GM18526 (cell line): ENCODE measurements around the gene VASH1.

ENCODE experiments used
- POLR2A ChIP-seq: IDR thresholded peaks from 3 replicates; pipeline ENCODE4 v1.6.1; 2011; ENCODE audit not compliant: insufficient read length; ENCODE audit errors: extremely low read depth

The VASH1 gene

DNA sequence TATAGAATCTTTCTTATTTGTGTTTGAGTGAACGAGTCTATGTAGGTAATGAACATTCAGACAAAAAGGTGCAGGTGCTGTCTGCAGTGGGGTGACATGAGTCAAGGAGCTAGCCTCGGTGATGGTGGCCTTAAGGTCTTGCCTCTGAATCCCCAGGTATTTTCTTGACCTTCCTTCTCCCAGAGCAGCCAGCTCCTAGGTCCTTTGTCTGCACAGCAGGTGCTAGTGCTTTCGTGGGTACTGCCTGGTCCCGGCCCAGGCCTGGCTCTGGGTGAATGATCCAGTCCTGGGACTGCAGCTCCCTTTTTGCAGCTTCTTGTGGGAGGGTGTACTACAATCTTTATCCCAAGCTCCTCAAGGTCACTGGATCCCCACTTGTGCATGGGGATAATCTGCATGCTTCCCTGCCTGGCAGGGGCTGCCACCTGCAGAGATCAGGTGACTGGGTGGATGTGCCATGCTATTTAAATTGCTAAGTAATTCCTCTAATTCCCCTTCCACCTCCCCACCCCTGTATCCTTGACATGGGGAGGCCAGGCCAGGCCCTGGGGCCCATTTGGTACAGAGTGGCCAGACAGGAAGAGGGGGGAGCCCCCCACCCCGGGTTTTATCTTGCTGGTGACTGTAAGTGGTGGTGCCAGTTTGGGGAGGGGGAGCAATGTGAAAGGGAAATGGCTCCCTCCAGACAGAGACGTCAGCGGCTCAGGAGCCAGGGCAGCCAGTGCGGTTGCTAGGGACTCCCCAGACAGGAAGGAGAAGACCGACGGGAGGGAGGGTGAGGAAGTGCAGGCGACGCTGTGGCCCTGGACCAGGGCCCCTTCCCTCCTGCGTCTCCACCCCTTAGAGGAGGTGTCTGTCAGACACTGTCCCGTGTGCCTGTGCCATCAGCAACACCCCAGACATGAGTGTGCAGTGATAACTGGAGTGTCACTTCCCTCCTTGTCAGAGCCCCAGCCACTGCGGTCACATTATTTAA, 6.7 kb downstream of the VASH1 start:
- TF ChIP-seq POLR2A: no peak

DNA sequence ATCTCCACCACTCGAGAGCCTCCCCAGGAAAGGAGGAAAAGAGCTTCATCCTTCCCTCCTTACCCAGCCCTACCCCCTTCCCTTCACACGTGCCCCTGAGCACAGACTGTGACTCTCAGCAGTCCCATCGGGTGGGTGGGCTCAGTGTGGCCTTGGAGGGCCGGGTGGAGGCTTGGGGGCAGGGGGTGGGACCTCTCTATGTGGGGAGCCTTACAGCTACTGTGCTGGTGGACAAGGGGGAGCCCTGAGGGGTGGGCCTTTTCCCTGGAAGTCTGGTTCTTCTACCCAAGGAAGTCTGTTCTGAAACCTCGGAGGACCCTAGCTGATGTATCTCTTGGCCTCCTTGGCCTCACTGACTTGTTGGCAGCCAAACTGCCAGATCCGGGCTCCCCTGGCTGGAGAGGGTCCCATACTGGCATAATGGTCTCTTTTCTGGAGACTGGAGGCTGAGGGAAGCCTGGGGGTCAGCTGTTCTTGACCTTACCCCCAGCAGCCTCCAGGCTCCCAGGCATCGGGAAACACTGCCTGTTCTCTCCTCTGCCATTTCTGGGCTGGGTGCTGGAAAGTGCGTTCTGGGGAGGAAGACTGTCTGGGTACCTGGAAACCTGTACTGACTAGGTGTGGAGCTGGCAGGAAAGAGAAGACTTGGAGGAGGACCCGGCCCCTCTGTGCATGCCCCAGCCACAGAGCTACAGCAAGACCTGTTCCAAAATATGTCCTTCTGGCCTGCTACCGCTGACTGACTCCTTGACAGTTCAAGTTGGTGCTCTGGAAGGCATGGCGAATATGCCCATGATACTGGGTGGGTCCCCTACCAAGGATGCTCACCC, 7.6 kb downstream of the VASH1 start:
- TF ChIP-seq POLR2A: no peak

DNA sequence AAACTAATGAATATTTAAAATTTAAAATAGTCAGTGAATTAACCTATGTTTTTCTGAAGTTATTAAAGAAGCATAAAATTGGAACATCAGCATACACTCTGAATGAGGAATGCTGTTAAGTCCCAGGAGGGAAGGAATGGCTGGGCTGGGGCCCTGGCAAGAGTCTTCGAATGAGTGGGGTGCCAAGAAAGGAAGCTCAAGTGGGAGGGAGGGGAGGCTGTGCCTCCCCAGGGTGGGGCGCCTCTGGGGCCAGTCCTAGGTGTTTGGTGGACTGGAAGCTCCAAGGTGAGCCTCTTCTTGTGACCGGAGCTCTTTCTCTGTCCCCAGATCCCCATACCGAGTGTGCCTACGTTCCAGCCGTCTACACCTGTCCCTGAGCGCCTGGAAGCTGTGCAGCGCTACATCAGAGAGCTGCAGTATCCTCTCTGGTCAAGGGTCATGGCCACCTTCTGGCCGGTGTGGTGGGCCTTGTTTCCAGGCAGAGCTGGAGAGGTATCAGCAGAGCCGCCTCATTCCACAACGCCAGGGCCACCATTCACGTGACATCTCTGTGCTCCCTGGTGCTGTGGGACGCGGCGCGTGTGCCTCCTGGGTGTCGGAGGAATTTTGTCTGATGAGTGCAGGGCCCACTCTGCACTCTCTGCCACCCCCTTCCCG, 8.5 kb downstream of the VASH1 start:
- no peak for TF ChIP-seq POLR2A

DNA sequence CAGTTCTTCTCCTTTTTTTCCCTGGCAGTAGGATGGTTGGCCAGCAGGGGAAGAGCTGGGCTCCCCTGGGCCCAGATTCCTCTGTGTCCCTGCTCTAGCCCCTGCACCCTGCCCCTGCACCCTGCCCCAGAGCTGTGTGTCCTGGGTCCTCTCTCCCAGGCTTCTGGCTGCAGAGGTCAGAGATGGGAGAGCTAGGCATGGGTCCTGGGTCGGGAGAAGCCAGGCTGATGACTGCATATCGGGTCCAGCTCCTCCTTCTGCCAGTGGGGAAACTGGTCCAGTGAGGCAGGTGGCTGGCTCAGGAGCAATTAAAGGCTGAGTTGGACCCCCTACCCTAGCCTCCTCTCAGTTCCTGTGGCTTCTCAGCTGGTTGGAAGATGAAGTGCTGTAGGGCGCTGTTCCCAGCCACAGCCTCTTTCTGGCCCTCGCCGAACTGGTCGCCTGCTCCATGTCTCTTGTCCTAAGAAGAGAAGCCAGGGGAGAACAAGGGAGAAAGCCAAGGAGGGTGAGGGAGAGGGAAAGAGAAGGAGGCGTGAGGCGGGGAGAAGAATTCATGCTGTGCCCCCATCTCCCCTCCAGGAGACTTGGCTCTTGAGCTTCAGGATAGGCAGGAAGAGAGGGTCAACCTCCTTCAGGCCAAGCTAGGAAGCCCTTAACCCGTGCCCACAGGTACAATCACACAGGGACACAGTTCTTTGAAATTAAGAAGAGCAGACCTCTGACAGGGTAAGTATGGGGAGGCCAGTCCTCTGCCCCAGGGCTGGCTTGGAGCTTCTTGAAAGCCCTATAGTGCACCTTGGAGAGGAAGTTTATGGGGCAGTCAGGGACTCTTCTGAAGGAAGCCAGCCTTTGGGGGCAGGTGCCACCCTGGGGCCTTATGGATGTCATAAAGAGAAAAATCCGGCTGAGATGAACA, 9.5 kb downstream of the VASH1 start:
- no peak for TF ChIP-seq POLR2A

DNA sequence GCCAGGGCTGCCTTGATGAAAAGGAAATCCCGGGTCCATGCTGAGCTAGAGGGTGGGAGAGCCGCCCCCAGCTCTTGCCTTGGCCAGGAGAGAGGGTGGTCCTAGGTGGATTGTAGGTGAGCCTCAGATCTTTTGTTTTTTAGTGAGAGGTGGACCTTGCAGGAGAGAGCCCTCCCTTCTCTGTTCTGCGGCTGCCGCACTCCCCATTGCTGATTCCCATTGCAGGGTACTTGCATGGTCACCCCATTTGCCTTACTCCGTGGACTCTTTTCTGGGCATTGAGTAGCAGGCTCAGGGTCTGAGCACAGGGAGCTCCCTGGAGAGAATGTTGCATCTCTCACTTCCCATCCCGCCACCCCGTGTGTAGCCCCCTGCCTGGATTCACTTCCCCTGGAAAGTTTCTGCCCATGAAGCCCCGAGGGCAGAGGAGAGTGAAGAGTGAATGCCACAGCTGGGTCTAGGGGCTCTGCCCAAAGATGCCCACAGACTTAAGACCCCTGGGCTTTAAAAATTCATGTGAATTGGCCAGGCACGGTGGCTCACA, 10.2 kb downstream of the VASH1 start:
- no peak for TF ChIP-seq POLR2A

DNA sequence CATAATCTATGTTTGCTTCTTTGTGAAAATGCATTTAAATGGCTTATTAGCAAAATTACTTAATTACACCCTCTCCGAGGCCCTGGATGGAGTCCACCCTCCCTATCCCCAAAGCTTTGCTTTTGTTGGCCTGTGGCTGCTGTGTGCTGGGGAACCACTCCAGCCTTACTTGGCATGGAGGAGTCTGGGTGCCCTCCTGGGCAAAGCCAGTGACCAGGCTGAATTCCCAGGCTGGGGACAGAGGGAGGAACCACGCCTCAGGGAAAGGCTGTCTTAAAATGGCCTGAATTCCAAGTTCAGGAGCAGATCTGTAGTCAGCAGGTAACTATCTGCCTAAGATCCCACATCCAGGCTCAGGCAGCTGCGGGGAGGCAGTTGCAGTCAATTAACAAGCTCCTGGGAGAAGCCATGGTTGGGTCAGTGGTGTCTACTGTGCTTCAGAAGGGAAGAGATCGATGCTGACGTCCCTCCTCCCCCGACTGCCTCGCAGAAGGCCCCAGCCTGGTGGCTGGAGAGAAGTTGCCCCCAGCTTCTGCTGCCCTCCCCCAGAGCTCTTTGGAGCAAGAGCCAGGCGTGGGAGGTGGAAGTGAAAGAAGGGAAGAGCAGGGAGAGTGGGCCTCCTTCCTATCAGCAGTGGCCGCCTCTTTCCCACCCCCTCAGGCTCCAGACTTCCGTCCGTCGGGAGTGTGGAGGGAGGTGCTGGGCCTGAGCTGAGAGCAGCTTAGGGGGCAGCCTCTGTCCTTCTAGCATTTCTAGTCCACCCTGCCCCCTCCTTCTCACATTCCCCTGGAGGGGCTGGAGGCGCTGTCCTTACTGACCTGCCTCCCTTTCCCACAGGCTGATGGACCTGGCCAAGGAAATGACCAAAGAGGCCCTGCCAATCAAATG, 11.3 kb downstream of the VASH1 start:
- TF ChIP-seq POLR2A: no peak

DNA sequence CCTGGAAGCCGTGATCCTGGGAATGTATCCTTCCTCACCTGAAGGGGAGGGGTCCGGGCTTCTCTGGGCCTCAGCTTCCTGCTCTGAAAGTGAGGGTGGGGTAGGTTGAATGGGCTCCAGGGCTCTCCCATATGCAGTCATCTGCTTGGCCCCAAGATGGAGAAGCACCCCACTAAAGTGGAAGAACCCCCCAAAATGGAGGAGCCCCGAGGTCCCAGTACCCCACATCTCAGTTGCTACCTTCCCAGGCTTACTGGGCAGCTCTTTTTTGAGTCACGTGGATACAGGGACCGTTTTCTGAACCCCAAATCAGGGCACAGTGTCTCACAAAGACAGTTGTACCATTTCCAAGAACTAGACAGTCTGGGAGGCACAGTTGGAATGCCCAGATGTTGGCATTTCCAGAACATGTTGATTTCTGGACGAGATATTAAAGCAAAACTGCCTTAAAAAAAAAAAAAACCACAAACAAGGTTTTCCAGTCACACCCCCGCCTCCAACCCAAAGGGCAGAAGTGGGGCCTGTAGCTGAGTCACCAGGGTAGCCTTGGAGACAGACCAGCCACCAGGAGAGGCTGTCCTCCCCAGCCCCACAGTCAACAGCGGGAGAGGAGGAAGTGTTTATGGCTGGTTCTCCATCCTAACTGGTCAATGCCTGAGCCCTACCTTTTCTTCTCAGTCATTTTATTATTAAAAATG, 12.1 kb downstream of the VASH1 start:
- TF ChIP-seq POLR2A: no peak

DNA sequence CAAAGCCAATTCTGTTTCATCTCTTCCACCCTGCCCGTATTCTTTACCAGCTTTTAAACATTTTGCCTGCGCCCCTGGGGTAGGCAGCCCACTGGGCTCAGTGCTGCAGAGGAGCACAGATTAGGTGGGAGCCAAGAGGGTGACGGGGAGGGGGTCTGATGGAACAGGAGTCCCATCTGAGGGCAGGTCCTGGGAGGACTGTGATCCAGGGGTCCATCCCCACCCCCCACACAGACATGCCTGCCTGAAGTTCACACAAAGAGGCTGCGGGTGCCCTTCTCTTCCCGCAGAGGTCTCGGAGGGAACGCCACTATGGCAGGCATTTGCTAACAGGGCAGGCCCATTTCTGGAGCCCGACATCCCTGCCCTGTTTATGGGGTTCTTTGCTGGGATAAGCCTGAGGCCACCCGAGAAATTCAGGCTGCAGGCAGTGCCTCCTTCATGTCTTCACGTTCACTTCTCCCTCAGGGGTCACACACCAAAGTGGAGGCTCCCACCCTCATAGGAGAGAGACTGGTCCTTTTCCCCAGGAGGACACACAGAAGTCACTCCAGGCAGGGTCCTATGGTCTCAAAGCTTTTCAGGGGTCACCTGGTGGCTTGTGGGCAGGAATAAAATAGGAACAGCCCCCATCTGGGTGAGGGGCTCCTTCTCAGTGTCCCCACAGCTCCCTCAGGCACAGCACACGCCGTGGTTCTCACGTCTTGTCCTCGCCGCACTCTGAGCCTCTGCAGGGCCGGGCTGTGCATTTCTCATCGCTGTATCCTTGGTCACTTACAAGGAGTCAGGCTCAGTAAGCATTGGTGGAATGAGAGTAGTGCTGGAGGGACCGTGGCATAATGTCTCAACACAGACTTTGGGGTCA, 12.9 kb downstream of the VASH1 start:
- no peak for TF ChIP-seq POLR2A

DNA sequence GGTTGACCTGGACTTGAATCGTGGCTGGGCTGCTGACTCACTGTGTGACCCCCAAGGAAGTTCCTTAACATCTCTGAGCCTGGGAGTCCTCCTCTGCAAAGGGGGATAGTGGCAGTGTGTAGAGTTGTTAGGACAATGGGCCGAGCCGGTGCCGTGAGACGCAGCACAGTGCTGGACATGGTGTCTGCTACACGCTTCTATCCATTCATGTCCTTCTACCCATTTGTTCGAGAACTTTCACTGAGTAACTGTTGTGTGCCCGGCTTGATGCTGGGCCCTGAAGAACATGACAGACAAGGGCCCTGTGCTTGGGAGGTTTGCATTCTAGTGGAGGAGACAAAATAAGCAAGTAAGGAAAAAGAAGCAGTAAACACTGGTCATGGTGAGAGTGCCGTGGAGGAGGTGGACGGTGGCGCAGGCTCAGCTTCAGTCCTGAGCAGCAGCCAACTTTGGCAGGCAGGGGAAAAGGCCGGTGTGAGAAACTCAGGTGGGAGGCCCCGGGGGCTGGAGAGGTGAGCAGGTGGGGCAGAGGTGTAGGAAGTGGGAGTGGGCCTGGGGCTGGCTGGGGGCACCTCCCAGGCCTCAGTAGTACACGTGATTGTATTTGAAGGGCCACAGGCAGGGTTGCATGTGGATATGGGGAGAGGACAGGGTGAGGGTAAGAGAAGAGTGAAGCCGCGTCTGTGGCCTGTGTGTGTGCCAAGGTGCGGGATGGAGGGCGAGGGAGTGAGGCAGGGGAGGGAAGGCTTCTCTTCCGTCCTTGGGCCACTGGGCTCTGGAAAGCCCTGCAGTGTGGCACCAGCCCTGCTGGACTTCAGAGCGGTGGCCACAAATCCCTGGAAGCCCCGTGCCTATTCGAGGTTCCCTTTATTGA, 13.8 kb downstream of the VASH1 start:
- TF ChIP-seq POLR2A: no peak

DNA sequence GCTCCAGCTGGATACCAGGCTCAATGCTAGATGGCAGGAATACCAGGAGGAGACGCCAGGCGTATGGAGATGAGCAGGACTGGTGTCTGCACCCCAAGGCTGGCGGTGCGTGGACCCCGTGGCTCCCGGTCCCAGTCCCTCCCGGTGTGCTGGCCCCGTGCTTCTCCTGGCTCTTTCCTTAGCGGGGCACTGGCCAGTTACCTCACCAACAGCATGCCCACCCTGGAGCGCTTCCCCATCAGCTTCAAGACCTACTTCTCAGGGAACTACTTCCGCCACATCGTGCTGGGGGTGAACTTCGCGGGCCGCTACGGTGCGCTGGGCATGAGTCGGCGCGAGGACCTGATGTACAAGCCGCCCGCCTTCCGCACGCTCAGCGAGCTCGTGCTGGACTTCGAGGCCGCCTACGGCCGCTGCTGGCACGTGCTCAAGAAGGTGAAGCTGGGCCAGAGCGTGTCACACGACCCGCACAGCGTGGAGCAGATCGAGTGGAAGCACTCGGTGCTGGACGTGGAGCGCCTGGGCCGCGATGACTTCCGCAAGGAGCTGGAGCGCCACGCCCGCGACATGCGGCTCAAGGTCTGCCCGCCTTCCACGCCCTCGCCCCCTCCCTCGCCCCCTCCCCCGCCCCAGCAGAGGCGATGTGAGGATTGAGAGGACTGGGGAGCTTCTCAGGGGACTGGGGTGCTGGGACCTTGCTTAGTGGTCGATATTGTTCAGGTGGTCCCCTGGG, 14.6 kb downstream of the VASH1 start:
- TF ChIP-seq POLR2A: no peak
